ENCODE measurements around the gene DMPK. TPM values are rescaled to one million over a fixed set of nuclear protein-coding genes. Genes with fewer than 3 reads are reported as not detected.

DMPK gene
- 14.4 and 14.8 TPM in 2 replicates for total RNA-seq

DNA sequence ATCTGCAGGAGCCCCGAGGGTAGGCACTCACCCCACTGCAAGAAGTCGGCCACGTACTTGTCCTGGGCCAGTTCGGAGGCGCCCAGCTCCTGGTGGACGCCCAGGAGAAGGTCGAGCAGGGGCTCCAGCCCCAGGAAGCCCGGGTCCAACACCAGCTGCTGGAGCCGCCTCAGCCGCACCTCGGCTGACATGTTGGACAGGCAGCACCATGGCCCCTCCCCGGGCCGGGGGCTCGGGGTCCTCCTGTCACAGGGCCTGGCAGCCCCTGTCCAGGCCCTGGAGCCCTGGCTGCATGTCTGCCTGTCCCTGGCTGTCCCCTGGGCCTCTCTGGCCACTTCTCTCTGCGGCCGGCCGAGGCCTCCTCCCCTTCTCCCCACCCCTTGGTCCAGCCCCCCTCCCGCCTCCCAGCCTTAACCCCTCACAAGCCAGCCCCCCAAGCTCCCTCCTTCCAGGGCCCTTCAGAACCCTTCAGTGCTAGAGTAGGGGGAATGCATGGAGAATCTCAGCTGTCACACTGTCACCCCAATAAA, at the start of gene DMPK:
TSS of gene DMPK (minus strand) at position 329 of the 530 bp plus-strand sequence. CDS start at position 191, 138 bp downstream.

DNA sequence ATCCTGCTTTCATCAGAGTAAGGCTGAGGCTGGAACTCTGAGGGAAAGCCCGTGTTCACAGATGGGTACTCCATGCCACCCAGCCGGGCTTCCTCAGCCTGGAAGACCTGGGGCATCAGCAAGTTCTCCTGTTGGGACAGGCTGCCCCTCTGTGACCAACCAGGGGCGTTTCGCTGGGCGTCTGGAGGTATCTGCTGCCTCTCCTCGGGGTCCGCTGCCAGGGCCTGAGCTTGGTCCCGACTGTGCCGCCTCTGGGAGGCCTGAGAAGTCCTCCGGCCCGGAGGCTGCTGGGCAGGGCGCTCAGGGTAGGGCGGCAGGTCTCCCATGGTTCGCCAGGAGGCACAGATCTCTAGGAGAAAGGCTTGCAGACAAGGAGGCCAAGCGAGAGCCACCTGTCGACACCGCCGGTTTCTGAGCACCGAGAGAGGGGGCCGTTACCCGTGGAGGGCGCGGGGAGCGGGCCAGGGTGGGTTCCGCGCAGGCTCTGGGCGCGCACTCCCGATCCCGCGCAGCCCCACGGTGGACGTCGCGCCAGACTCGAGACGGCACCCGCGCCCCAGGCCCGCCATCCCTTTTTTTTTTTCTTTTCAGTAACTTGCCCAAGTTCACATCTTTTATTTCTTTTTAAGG, 32.7 kb upstream of the DMPK start, which contains the start of gene RSPH6A:
TSS of gene RSPH6A (minus strand) at position 458 of the 630 bp plus-strand sequence. CDS start at position 326, 132 bp downstream.

GRCh38 chr19:45792470-45793177, 10.3 kb upstream of the DMPK start, which contains the start of gene DMWD:
Gene DMWD, minus strand, starts transcription at chr19:45792845. Its CDS starts 89 bp downstream, at chr19:45792756.

DNA sequence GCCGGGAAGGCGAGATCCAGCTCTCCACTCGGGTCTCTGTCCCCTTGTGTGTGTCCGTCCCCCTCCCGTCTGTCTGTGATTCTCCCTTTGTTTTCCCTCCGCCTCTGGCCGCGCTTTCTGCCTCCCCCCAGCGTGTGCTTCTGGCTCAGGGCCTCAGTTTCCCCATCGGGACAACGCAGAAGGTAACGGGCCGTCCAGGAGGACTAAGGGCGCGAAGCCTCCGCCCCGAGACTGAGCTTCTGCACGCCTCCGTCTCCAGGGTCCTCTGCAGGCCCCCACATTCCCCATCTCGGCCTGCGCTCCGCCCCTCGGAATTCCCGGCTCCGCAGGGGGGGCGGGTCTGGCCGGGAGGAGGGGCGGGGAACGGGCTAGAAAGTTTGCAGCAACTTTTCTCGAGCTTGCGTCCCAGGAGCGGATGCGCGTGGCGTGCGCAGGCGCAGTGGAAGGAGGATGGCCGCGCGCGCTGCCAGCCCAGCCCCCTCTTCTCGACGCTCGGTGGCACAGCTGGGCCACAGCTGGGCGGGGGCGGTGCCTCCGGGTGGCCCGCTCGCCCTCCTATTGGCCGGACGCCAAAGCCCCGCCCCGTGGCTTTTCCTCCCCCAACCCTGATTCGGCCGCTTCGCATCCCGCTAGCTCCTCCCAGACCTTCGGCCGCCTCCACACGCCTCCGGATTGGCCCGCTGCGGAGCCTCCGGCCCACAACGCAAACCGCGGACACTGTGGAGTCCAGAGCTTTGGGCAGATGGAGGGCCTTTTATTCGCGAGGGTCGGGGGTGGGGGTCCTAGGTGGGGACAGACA, 13.1 kb downstream of the DMPK start, which contains the start of gene SIX5:
TSS of gene SIX5 (minus strand) at position 269 of the 799 bp plus-strand sequence. CDS start 408 bp downstream, outside the sequence.

DNA sequence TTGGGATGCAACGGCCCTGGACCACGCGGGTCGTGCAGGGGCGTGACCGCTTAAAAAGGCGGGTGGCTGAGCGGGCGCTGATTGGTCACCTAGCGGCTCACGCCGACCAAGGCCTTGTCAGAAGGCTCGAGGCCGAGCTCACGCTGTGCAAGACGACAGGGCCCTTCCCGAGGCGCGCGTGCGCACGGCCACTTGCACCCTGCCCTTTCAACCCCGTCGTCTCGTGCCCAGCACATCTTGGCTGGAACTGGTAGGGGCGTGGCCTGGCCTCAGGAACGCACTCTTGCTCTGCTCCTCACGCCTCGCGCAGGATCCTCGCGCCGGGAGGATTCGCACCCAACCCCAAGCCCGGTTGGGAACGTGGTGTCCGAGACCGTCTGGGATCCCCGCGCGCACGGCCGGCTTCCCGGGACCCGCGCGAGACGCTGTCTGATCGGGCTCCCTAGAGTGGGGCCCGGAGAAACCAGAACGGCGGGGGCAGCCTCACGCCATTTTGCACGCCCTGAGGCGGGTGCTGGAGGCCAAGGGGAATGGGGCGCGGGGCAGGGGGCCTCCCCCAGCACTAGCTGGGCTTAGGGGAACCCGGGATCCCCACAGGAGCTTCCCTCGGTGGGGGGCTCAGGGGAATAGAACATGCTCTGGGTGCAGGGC, 49.0 kb downstream of the DMPK start, which contains the start of gene MEIOSIN:
TSS of gene MEIOSIN (plus strand) at position 280 of the 651 bp plus-strand sequence. CDS start 1,938 bp downstream, outside the sequence.

GRCh38 chr19:45730368-45731288, 51.7 kb downstream of the DMPK start, which contains the start of gene FBXO46:
Gene FBXO46, minus strand, starts transcription at chr19:45730896. Its CDS starts 17,401 bp downstream, at chr19:45713495.

Other genes with a start within 250 kb of the DMPK start
- 9.1 and 12.1 TPM in 2 replicates for gene OPA3, start 197.7 kb downstream of the DMPK start, total RNA-seq
- 1.8 TPM in 2 replicates for gene GPR4, start 180.3 kb downstream of the DMPK start, total RNA-seq
- 20.5 and 31.9 TPM in 2 replicates for gene EML2, start 143.1 kb downstream of the DMPK start, total RNA-seq
- gene GIPR, start 114.3 kb downstream of the DMPK start, total RNA-seq: 0.44 TPM in 1 of 2 replicates, not detected in the other
- 212 and 276 TPM in 2 replicates for gene SNRPD2, start 90.5 kb downstream of the DMPK start, total RNA-seq
- 8.9 and 10.8 TPM in 2 replicates for gene QPCTL, start 89.8 kb downstream of the DMPK start, total RNA-seq
- 8.4 and 10.4 TPM in 2 replicates for gene FBXO46, start 51.6 kb downstream of the DMPK start, total RNA-seq
- not detected in 2 replicates for gene MEIOSIN, start 49.1 kb downstream of the DMPK start, total RNA-seq
- 24.6 and 28.0 TPM in 2 replicates for gene SIX5, start 13.2 kb downstream of the DMPK start, total RNA-seq
- 18.8 and 19.0 TPM in 2 replicates for gene DMWD, start 10.4 kb upstream of the DMPK start, total RNA-seq
- not detected in 2 replicates for gene RSPH6A, start 32.8 kb upstream of the DMPK start, total RNA-seq
- gene SYMPK, start 80.7 kb upstream of the DMPK start, total RNA-seq: 25.6 and 31.4 TPM in 2 replicates
- not detected in 2 replicates for gene FOXA3, start 81.8 kb upstream of the DMPK start, total RNA-seq
- 30.3 and 30.5 TPM in 2 replicates for gene IRF2BP1, start 103.7 kb upstream of the DMPK start, total RNA-seq
- 3.7 and 4.0 TPM in 2 replicates for gene MYPOP, start 120.1 kb upstream of the DMPK start, total RNA-seq
- gene NANOS2, start 132.3 kb upstream of the DMPK start, total RNA-seq: not detected in 2 replicates
- 0.24 and 0.31 TPM in 2 replicates for gene NOVA2, start 191.4 kb upstream of the DMPK start, total RNA-seq
- 8.8 and 9.6 TPM in 2 replicates for gene CCDC61, start 213.0 kb upstream of the DMPK start, total RNA-seq
- gene PGLYRP1, start 240.6 kb upstream of the DMPK start, total RNA-seq: not detected in 2 replicates

Measured in cardiac ventricle fibroblast (primary cell).